HG03039 (cell line): ENCODE measurements around the gene RAB31.
"Not testable (repeated sequence)": the region's sequence is repeated elsewhere in the genome, so short reads cannot be mapped to it uniquely, and the experiment has no call there.

ENCODE experiments used
- ATAC-seq: cut with Tn5 transposase; IDR thresholded peaks from one replicate; pipeline ENCODE4 v1.9.1; 2021; ENCODE audit warnings: mild to moderate bottlenecking, moderate library complexity; ENCODE audit not compliant: unreplicated experiment

RAB31 gene

GRCh38 chr18:9876212-9876866, 168.2 kb downstream of the RAB31 start:
- ATAC-seq, result no peak

DNA sequence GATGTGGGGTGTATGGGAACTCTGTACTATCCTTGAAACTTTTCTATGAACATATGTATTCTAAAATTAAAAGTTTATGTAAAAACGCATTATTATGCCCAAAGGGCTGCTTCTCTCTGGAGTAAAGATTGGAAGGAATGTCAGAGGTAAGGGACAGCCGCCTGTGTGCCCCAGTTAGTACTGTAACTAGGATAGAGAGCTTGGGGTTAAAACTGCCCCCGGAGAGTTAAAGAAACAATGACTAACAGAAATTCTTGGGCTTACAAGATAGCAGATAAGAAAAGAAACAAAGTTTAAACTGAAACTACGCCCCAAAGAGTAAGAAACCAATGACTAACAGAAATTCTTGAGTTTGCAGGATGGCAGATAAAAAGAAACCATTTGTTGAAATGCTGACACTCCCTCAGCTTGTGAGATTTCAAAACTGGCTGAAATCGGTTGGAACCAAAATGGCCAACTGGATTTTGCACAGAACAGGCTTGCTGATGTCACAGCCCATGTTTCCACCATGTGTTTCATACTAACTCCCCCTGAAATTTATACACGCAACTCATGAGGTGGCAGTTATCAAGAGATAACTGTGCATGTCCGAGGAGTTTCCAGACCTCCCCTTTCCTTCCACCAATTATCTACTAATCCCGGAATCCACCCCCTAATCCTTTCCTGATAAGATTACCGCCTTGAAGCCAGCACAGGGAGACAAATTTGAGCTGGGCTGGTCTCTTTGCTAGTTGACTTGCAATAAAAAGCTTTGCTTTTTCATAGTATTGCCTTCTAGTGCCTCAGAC, 169.0 kb downstream of the RAB31 start:
- no peak for ATAC-seq

DNA sequence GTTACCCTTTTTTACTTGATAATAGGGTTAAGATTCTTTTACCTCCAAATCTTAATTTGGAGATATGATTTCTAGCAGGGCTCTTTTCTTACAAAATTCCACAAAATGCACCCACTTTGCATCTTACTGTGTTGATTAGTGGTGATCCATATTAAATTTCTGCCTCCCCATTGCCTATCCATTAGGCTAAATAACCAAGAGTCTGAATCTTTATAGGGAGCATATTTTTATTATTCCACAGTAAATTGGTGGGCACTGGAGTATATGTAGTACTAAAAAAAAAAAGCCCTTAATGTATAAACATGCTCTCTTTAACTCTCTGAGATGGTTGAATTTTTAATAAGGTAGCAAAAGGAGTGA, 169.5 kb downstream of the RAB31 start:
- no peak for ATAC-seq

DNA sequence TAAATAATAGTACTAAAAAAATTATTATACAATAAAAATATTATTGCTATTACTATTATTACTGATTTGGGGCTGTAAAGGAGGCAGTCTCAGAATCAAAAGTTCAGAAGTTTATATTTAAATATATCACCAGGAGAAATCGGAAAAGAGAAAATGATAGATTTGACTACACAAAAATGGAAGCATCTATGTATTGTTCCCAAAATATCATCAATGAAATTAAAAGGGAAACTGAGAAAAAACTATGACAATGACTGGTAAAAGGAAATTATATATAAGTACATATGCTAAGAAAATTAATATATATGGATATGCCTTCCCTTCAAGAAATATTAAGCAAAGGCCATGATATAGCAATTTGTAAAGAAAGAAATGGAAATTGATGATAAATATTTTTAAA, 170.0 kb downstream of the RAB31 start:
- ATAC-seq, result no peak

DNA sequence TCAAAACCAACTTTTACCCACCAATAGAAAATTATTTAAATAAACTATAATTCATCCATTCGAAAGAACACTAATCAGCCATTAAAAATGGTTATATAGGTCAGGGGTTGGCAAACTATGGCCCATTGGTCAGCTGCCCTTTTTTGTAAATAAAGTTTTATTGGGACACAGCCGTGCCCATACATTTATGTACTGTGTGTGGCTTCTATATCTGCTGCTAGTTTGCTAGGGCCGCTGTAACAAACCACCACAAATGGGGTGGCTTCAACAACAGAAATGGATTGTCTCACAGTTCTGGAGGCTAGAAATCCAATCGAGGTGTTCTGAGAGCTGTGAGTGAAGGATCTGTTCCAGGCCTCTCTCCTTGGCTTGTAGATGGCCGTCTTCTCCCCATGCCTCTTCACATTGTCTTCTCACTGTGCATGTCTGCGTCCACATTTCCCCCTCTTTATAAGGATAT, 170.7 kb downstream of the RAB31 start:
- ATAC-seq, result no peak

GRCh38 chr18:9884090-9884489, 176.0 kb downstream of the RAB31 start:
- no peak for ATAC-seq

- no peak for ATAC-seq
These were observed 176.5 kb downstream of the RAB31 start for GRCh38 chr18:9884532-9885140.

DNA sequence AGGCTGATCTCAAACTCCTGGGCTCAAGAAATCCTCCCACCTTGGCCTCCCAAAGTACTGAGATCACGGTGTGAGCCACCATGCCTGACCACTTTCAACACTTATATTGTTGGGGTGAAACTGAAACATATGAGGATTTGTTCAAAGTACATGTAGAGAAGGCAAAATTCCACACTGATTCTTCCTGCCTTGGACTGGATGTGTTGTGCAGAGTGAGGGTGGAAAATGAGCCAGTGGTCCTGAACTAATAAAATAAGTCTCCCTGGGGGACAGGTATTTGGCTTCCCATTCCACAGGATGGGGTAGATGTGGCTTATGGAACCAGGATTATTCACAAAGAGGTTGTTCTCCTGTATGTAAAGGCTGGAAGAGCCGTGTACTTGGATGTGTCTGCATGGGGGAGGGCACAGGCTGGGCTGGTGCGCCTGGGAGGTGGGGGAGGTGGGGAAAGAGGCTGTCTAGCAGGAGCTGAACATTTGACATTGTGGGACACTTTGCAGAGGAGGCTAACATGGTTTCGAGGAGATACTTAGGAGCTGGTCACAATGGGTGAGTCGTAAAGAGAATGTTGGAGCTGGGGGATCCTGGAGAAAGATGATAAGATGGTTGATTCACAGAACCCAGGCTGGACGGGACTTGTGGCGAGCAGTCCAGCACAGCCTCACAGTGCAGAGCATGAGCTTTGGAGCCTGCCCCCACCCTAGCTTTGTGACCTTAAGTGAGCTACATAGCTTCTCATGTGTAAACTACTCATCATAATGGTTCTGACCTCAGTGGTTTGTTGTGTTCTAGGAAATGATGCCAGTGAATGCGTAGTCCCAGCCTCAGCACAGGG, 177.3 kb downstream of the RAB31 start, which contains the start of gene TXNDC2:
Gene TXNDC2 (plus strand): TSS at position 804 of the 835 bp plus-strand sequence. CDS start 708 bp downstream, outside the sequence.
- ATAC-seq, result no peak

DNA sequence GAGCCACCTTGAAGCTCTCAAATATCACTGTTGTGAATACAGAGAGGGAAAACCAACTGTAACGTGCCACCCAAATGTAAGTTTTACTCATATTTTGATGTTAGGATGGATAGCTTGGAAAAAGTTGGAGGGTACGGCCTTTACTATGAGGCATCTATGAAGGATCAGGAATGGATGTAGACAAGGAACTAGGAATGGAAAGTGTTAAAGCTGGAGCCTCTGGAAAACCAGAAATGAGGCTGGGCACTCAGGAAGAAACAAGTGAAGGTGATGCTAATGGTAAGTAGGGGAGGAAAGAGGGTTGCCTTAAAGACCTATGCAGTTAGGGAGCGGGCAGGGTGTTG, 177.9 kb downstream of the RAB31 start:
- no peak for ATAC-seq

- no peak for ATAC-seq
These were observed 179.9 kb downstream of the RAB31 start for GRCh38 chr18:9887992-9888391.

DNA sequence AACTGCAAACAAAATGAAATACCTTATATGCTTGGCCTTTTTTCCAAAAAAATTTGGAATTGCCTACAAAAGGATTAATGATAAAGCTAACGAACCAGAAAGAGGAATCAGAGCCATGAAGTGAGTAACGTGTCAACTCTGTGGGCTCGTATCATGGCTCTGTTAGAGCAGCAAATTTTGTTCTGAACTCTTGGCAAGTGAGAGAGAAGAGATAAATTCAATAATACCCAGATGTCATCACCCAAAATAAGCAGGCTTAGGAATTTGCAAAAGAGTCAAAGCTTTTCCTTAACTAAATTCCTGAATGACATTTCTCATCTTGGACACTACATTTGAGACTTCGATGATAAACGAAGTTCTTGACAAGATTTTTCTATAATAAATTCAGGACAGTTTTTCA, 182.1 kb downstream of the RAB31 start:
- no peak for ATAC-seq

GRCh38 chr18:9890957-9891356, 182.9 kb downstream of the RAB31 start:
- ATAC-seq, result no peak

DNA sequence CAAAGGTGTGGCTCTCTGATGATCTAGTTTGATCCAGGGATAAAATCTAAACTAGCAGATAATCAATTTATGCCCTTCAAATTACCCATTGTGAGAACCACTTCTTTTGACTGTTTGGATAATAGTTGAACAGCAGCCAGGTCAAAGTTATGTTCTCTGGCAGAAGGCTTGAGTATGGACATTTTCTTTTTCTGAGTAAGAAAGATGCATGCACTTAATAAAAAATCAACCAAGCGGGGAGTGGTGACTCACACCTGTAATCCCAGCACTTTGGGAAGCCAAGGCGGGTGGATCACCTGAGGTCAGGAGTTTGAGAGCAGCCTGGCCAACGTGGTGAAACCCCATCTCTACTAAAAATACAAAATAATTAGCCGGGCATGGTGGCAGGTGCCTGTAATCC, 183.4 kb downstream of the RAB31 start:
- ATAC-seq, result not testable (repeated sequence)

GRCh38 chr18:9894454-9895068, 186.5 kb downstream of the RAB31 start:
- no peak for ATAC-seq

DNA sequence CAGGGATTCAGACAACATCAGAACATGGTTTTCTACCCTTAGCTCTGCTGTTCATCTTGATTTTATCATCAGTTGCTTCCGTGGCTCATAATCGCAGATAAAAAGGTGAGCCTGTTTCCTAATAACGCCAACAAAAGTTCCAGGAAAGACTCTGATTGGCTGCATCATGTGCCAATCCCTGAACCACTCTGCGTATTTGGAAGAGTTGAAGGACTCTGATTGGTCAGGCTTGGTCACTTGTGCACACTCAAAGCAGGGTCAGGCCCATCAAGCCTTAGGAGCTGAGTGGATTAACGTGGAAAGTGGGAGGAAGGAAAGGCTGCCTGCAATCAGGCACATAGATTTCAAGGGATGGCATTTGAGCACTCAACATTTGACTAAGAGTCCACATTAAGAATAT, 189.0 kb downstream of the RAB31 start:
- ATAC-seq, result no peak

DNA sequence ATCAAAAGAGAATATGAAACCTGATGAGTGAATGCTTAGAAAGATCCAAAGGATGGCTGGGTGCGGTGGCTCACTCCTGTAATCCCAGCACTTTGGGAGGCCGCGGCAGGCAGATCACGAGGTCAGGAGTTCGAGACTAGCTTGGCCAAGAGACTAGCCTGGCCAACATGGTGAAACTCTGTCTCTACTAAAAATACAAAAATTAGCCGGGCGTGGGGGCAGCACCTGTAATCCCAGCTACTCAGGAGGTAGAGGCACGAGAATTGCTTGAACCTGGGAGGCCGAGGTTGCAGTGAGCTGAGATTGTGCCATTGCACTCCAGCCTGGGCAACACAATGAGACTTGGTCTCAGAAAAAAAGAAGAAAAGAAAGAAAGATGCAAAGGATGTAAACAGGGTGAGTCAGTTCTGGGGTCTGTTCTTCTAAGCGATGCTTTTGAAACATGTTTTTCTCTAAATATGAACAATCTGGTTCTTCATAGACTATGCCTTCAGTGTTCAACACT, 189.7 kb downstream of the RAB31 start:
- ATAC-seq, result not testable (repeated sequence)

DNA sequence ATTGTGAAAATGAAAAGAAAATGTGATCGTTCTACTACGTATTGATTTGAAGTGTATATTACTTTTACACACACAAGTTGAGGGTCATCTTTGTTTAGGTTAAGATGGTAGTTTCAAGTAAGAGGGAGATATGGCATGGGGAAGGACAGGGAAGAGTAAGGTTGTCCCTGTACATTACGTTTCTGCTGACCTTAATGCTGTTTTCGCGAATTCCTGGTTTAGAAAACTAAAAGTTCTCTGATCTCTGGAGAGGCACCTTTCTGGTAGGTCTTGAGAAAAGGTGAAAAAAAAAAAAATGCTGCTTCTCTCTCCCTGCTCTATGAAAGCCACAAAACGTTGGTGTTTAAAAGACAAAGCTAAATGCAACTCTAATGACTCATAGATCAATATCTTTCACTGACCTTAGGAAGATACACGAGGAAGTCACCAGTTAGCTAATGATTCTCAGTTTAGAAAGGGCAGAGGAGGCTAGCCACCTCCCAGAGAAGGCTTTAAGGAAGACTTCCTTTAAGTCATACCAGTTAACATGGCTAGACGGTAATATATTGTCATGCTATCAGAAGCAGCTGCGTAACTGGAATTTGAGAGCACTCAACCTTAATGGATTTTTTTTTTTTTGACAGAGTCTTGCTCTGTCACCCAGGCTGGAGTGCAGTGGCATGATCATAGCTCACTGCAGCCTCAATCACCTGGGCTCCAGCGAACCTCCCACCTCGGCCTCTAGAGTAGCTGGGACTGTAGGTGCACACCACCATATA, 190.9 kb downstream of the RAB31 start:
- ATAC-seq, result no peak

DNA sequence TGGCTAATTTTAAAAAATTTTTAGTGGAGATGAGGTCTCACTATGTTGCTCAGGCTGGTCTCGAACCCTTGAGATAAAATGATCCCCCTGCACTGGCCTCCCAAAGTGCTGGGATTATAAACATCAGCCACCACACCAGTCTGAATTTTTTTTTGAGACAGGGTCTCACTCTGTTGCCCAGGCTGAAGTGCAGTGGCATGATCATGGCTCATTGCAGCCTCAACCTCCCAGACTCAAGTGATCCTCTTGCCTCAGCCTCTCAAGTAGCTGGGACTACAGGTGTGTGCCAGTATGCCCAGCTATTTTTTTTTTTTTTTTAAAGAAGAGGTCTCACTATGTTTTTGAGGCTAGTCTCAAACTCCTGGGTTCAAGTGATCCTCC, 191.4 kb downstream of the RAB31 start:
- ATAC-seq, result not testable (repeated sequence)

DNA sequence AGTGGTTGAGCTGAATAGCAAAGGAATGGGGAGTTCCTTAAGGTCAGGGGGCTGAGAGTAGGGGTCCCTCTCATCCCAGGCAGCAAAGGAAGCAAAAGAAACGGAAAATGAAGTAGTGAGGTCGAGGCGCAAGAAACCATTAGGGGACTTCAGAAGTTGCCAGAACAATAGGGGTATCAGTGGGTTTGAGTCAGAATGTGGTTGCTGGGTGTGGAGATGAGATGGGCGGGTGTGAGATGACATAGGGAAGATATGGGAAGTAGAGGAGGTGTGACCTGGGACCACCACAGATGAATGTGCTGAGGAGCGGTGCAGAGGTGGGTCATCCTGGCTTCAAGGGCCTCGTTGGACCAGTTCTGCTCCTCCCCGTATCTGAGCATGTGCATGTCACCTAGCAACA, 192.6 kb downstream of the RAB31 start:
- no peak for ATAC-seq

DNA sequence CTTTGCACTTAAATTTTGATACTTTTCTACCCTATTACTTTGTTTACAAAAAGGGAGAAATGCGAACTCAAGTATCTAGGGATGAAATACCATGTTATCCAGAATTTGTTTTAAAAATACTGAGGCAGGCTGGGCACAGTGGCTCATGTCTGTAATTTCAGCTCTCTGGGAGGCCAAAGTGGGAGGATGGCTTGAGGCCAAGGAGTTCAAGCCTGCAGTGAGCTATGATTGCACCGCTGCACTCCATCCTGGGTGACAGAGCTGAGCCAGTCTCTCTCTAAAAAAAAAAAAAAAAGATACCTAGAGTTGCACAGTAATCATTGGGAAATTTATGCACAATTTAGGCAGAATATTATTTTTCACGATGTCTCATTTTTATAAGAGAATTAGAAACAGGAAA, 193.3 kb downstream of the RAB31 start:
- no peak for ATAC-seq
